RWPE2 (cell line): ENCODE measurements around the gene ATP5PB.

ENCODE experiments used
- ATAC-seq: fragments of 200-7000 bp; cut with Tn5 transposase; 3 replicates; pipeline ENCODE4 v1.9.1; 2021; ENCODE audit warnings: low read depth
- DNase-seq: peaks from one replicate; pipeline ENCODE4 v3.0.0-alpha.2; 2020; ENCODE audit warnings: low spot score
- H3K27ac ChIP-seq: fragments of 450-650 bp; 2 replicates; pipeline ENCODE4 v1.5.1; 2017; ENCODE audit warnings: mild to moderate bottlenecking; ENCODE audit not compliant: poor library complexity, severe bottlenecking
- H3K27me3 ChIP-seq: fragments of 250-450 bp; sonication (Bioruptor Pico); 2 replicates; pipeline ENCODE4 v1.5.1; 2021; ENCODE audit warnings: mild to moderate bottlenecking, moderate library complexity; ENCODE audit not compliant: insufficient read depth, poor library complexity, severe bottlenecking
- H3K36me3 ChIP-seq: fragments of 250-450 bp; sonication (Bioruptor Pico); 2 replicates; pipeline ENCODE4 v1.5.1; 2020; ENCODE audit warnings: low read depth, mild to moderate bottlenecking, moderate library complexity
- H3K4me1 ChIP-seq: fragments of 250-450 bp; sonication (Bioruptor Pico); 2 replicates; pipeline ENCODE4 v1.5.1; 2021; ENCODE audit warnings: mild to moderate bottlenecking, moderate library complexity; ENCODE audit not compliant: insufficient read depth, poor library complexity, severe bottlenecking
- H3K4me3 ChIP-seq: fragments of 250-450 bp; sonication (Bioruptor Pico); 2 replicates; pipeline ENCODE4 v1.5.1; 2021; ENCODE audit warnings: mild to moderate bottlenecking, moderate library complexity; ENCODE audit not compliant: severe bottlenecking
- H3K9me3 ChIP-seq: fragments of 250-450 bp; sonication (Bioruptor Pico); 2 replicates; pipeline ENCODE4 v1.5.1; 2021; ENCODE audit warnings: mild to moderate bottlenecking, moderate library complexity; ENCODE audit not compliant: severe bottlenecking
- TF ChIP-seq, protein P1 (sequence below): fragments of 450-650 bp; IDR thresholded peaks from one replicate; pipeline ENCODE4 v1.5.1; 2017; ENCODE audit warnings: mild to moderate bottlenecking, moderate library complexity; ENCODE audit not compliant: poor library complexity, severe bottlenecking

Gene ATP5PB, protein sequence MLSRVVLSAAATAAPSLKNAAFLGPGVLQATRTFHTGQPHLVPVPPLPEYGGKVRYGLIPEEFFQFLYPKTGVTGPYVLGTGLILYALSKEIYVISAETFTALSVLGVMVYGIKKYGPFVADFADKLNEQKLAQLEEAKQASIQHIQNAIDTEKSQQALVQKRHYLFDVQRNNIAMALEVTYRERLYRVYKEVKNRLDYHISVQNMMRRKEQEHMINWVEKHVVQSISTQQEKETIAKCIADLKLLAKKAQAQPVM

DNA sequence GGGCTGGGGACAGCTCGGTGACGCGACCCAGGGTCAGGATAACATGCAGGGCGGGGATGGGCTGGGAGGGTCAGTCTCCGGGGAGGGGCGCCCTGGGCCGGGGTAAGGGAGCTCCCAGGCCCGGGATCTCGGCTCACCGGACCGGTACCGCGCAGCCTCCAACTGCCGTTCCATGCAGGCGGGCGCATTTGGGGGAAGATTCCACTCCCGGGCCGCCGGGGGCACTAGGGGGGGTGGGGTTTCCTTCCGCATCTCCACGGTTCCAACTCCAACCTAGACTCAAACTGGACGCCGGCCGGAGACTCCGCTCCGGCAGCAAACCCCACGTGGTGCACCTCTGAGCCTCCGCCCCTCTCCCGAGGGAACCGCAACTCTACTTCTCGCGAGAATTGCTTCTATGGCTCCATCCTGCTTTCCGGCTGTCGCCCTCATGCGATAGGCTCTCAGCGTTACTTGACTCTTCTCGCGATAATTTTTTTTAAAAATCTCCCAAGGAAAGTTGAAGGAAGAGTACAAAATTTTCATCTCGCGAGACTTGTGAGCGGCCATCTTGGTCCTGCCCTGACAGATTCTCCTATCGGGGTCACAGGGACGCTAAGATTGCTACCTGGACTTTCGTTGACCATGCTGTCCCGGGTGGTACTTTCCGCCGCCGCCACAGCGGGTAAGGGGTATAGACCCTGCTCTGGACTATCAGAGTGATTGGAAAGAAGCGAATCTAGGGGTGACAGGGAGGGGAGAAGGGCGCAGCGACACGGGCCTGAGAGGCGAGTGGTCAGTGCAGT, at the start of gene ATP5PB, which contains the start of gene WDR77:
Gene ATP5PB, plus strand, starts transcription at position 547 of the 785 bp plus-strand sequence. Its CDS starts 78 bp downstream, at position 625.
Gene WDR77, minus strand, starts transcription at position 339 of the 785 bp plus-strand sequence. Its CDS starts 87 bp downstream, at position 252.
- Histone ChIP-seq H3K27me3 (no peaks in the 10 kb centered on the region), H3K4me1 (peaks cover 18% of the 10 kb centered on the region), H3K27ac (peak within 1 kb of the TSS; percentile 49), H3K4me3 (peak within 1 kb of the TSS; percentile 80), H3K36me3 (peaks cover 66% of the 10 kb centered on the region), H3K9me3 (no peaks in the 10 kb centered on the region)
- TF ChIP-seq, protein P1, sequence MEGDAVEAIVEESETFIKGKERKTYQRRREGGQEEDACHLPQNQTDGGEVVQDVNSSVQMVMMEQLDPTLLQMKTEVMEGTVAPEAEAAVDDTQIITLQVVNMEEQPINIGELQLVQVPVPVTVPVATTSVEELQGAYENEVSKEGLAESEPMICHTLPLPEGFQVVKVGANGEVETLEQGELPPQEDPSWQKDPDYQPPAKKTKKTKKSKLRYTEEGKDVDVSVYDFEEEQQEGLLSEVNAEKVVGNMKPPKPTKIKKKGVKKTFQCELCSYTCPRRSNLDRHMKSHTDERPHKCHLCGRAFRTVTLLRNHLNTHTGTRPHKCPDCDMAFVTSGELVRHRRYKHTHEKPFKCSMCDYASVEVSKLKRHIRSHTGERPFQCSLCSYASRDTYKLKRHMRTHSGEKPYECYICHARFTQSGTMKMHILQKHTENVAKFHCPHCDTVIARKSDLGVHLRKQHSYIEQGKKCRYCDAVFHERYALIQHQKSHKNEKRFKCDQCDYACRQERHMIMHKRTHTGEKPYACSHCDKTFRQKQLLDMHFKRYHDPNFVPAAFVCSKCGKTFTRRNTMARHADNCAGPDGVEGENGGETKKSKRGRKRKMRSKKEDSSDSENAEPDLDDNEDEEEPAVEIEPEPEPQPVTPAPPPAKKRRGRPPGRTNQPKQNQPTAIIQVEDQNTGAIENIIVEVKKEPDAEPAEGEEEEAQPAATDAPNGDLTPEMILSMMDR, result no peak
- DNase-seq (peak; percentile 93), ATAC-seq (peak; percentile 89)

DNA sequence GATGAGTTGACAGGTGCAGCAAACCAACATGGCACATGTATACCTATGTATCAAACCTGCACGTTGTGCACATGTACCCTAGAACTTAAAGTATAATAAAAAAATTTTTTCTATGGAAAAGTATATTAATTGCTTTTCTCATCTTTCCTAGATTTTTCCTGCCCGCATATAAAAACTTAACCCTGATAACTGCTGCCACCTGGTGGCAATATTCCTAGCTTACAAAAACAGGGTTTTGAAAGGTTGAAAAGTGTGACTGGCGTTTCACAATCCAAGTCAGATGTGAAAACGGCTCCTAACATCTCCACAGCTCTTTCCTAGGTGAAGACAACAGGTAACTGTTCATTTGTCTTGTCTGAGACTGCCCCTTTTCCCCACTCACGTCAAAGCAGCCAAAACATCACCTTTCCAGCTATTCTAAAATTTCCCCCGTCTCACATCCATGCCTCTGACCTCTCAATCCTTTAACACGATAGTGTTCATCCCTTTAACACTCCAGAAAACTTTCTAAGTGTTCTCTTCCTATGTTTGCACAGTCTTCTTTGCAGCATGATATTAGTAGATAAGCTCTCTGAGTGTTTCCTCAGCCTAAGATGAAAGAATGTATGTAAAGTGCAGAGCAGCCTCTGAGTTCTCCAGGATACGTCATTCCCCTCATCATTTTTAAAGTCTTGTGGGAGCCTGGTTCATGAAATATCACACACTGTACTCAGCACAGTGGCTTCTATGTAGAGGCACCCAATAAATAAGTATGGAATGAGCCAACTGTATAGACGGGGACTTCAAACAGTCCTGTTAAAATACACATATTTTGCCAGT, 49.3 kb upstream of the ATP5PB start:
- Histone ChIP-seq H3K4me1 (no peaks in the 10 kb centered on the region), H3K9me3 (no peaks in the 10 kb centered on the region), H3K4me3 (no peak overlapping the region), H3K27me3 (peaks cover 5% of the 10 kb centered on the region), H3K36me3 (no peaks in the 10 kb centered on the region), H3K27ac (no peak overlapping the region)
- no peak for ATAC-seq
- no peak for DNase-seq
- TF ChIP-seq, protein P1, result peak; percentile 76

DNA sequence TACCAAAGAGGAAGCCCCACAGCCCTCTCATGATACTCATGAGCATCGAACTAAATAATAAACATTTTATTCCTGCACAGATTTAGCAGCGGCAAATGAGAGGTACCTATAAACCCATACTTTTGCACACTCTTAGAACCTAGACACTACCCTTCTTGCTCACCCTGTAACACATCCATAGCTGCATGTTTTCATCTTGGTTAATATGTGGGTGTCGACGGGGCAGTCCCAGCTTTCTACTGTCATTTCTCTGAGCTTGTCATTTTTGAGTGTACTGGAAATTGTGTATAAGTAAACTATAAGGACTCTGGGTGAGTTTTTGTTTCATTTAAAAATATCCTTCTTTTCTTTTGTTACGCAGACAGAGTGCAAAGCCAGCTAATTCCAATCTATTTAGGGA, 47.2 kb upstream of the ATP5PB start:
- H3K36me3 ChIP-seq, result no peaks in the 10 kb centered on the region
- TF ChIP-seq, protein P1, result no peak
- no peaks in the 10 kb centered on the region for H3K9me3 ChIP-seq
- ATAC-seq (no peak), DNase-seq (no peak)
- H3K27ac ChIP-seq, result no peak overlapping the region
- H3K27me3 ChIP-seq, result no peaks in the 10 kb centered on the region
- H3K4me1 ChIP-seq, result no peaks in the 10 kb centered on the region
- no peak overlapping the region for H3K4me3 ChIP-seq

DNA sequence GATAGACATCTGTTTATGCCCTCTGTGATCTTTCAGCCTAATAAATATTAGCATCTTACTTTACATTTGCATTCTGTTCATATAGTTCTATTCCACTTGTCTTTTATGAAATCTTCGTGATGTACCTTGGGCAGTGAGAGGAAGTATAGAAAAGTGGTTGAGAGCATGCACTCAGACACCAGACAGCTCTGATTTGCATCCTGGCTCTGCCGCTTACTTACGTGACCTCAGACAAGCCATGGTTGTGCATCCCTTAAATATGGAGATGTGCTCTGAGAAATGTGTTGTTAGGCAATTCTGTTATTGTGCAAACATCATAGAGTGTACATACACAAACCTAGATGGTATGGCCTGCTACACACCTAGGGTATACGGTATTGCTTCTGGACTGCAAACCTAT, 44.7 kb upstream of the ATP5PB start:
- H3K27me3 ChIP-seq, result no peaks in the 10 kb centered on the region
- no peak overlapping the region for H3K27ac ChIP-seq
- ATAC-seq (no peak), DNase-seq (no peak)
- H3K36me3 ChIP-seq, result no peaks in the 10 kb centered on the region
- TF ChIP-seq, protein P1, result no peak
- no peaks in the 10 kb centered on the region for H3K4me1 ChIP-seq
- no peak overlapping the region for H3K4me3 ChIP-seq
- H3K9me3 ChIP-seq, result no peaks in the 10 kb centered on the region
